ENCODE results near the gene NFIB.

Gene NFIB

GRCh38 chr9:14104496-14104895 lies 209.4 kb downstream of the NFIB start:
- no peak for DNase-seq (ENCODE audit: low read depth)

- DNase-seq (ENCODE audit: low read depth) = no peak
Observed at GRCh38 chr9:14103115-14103514, 210.8 kb downstream of the NFIB start.

- no peak for DNase-seq (ENCODE audit: low read depth)
Observed at GRCh38 chr9:14099737-14100136, 214.2 kb downstream of the NFIB start.

- DNase-seq (ENCODE audit: low read depth) = no peak
Observed at GRCh38 chr9:14098486-14099180, 215.3 kb downstream of the NFIB start.

GRCh38 chr9:14097666-14098415 lies 216.1 kb downstream of the NFIB start:
- DNase-seq (ENCODE audit: low read depth) = no peak

GRCh38 chr9:14097215-14097614 lies 216.7 kb downstream of the NFIB start:
- DNase-seq (ENCODE audit: low read depth) = no peak

- DNase-seq (ENCODE audit: low read depth) = no peak
Observed at GRCh38 chr9:14096258-14096922, 217.6 kb downstream of the NFIB start.

GRCh38 chr9:14095277-14095676 lies 218.7 kb downstream of the NFIB start:
- DNase-seq (ENCODE audit: low read depth) = no peak

GRCh38 chr9:14094491-14094890 lies 219.4 kb downstream of the NFIB start:
- no peak for DNase-seq (ENCODE audit: low read depth)

GRCh38 chr9:14092344-14092743 lies 221.6 kb downstream of the NFIB start:
- no peak for DNase-seq (ENCODE audit: low read depth)

GRCh38 chr9:14089051-14089803 lies 224.7 kb downstream of the NFIB start:
- DNase-seq (ENCODE audit: low read depth) = no peak

GRCh38 chr9:14087576-14087975 lies 226.4 kb downstream of the NFIB start:
- DNase-seq (ENCODE audit: low read depth) = no peak

GRCh38 chr9:14086495-14086894 lies 227.4 kb downstream of the NFIB start:
- no peak for DNase-seq (ENCODE audit: low read depth)

GRCh38 chr9:14085810-14086209 lies 228.1 kb downstream of the NFIB start:
- no peak for DNase-seq (ENCODE audit: low read depth)

- DNase-seq (ENCODE audit: low read depth) = no peak
Observed at GRCh38 chr9:14084867-14085266, 229.1 kb downstream of the NFIB start.

- no peak for DNase-seq (ENCODE audit: low read depth)
Observed at GRCh38 chr9:14083366-14083765, 230.6 kb downstream of the NFIB start.

GRCh38 chr9:14082732-14083131 lies 231.2 kb downstream of the NFIB start:
- no peak for DNase-seq (ENCODE audit: low read depth)

- DNase-seq (ENCODE audit: low read depth) = no peak
Observed at GRCh38 chr9:14081745-14082144, 232.2 kb downstream of the NFIB start.

GRCh38 chr9:14080959-14081542 lies 232.9 kb downstream of the NFIB start:
- no peak for DNase-seq (ENCODE audit: low read depth)

- DNase-seq (ENCODE audit: low read depth) = no peak
Observed at GRCh38 chr9:14079440-14079839, 234.5 kb downstream of the NFIB start.

- DNase-seq (ENCODE audit: low read depth) = no peak
Observed at GRCh38 chr9:14077672-14078071, 236.3 kb downstream of the NFIB start.

GRCh38 chr9:14075218-14075617 lies 238.7 kb downstream of the NFIB start:
- no peak for DNase-seq (ENCODE audit: low read depth)
